Caco-2 (cell line): ENCODE data around the gene CRTAC1. TPM values are rescaled to one million over a fixed set of nuclear protein-coding genes. Genes with fewer than 3 reads are reported as not detected.

Source experiments
- BruUV-seq: library from RNA; stranded (reverse); fragments of 400-500 nt; replicated peaks from 2 replicates; lab custom pipeline; 2021; lab: Mats Ljungman, UMichigan
- CTCF ChIA-PET: fragments of 300-600 bp; sonication (Branson Sonifier 250); formaldehyde crosslinking; loops from one replicate; lab custom pipeline; 2022; ENCODE audit warnings: antibody characterized with exemption; lab: Charles Lee
- POLR2A ChIA-PET: fragments of 300-600 bp; sonication (Branson Sonifier 250); formaldehyde crosslinking; loops from one replicate; lab custom pipeline; 2022; ENCODE audit warnings: antibody characterized with exemption; lab: Charles Lee
- DNase-seq, 2 experiments: peaks; one replicate each; pipeline versions ENCODE4 v3.0.0 to v3.0.0-alpha.2; 2020 to 2022
- H3K27me3 ChIP-seq: replicated peaks from 2 replicates; pipeline ENCODE4 v1.6.0; 2011; ENCODE audit warnings: low read length; ENCODE audit not compliant: control insufficient read depth, insufficient read depth
- H3K36me3 ChIP-seq: 2 replicates; pipeline ENCODE4 v1.5.1; 2011; ENCODE audit warnings: low read length; ENCODE audit not compliant: control insufficient read depth, insufficient read depth
- H3K4me1 ChIP-seq: fragments of 250-450 bp; sonication (Bioruptor Pico); 2 replicates; pipeline ENCODE4 v1.5.1; 2020; ENCODE audit warnings: mild to moderate bottlenecking
- H3K4me3 ChIP-seq: 2 replicates; pipeline ENCODE4 v1.5.1; 2011; ENCODE audit warnings: low read depth, mild to moderate bottlenecking, control low read depth, low read length
- H3K9me3 ChIP-seq: fragments of 250-450 bp; sonication (Bioruptor Pico); 2 replicates; pipeline ENCODE4 v1.5.1; 2020; ENCODE audit warnings: mild to moderate bottlenecking, moderate library complexity
- H3K27ac Mint-ChIP-seq: one replicate; pipeline ENCODE4 v1.8.0; 2022; ENCODE audit warnings: mixed read lengths; ENCODE audit not compliant: unreplicated experiment
- H3K27me3 Mint-ChIP-seq: one replicate; pipeline ENCODE4 v1.8.0; 2022; ENCODE audit warnings: mixed read lengths; ENCODE audit not compliant: insufficient read depth, unreplicated experiment
- H3K36me3 Mint-ChIP-seq: one replicate; pipeline ENCODE4 v1.8.0; 2022; ENCODE audit warnings: mild to moderate bottlenecking, mixed read lengths; ENCODE audit not compliant: insufficient read depth, unreplicated experiment
- H3K4me1 Mint-ChIP-seq: one replicate; pipeline ENCODE4 v1.8.0; 2022; ENCODE audit warnings: low read depth, mixed read lengths; ENCODE audit not compliant: unreplicated experiment
- H3K4me3 Mint-ChIP-seq: one replicate; pipeline ENCODE4 v1.8.0; 2022; ENCODE audit warnings: mild to moderate bottlenecking, moderate library complexity, mixed read lengths; ENCODE audit not compliant: unreplicated experiment
- H3K9me3 Mint-ChIP-seq: one replicate; pipeline ENCODE4 v1.8.0; 2022; ENCODE audit warnings: mixed read lengths; ENCODE audit not compliant: unreplicated experiment
- CTCF ChIP-seq, 2 experiments: fragments of 200-600 bp in 1 of 2; IDR thresholded peaks; 1 replicate in 1 of 2; 2 replicates in 1 of 2; pipeline versions ENCODE4 v1.5.1 to v1.8.0; 2011 to 2022; ENCODE audit warnings: antibody characterized with exemption in 1 of 2, control low read depth in 1 of 2, inconsistent platforms in 1 of 2, low read depth in 1 of 2, low read length in 1 of 2, mild to moderate bottlenecking in 1 of 2, moderate library complexity in 1 of 2; ENCODE audit not compliant: insufficient read depth in 1 of 2, severe bottlenecking in 1 of 2, unreplicated experiment in 1 of 2
- intact Hi-C: fragments of 100-400 bp; cut with micrococcal nuclease; formaldehyde crosslinking; loops from one replicate; pipeline ENCODE4 v1.10.0; 2022; ENCODE audit not compliant: unreplicated experiment
- total RNA-seq: library from RNA; stranded (reverse); gene quantifications from 2 replicates; pipeline ENCODE4 v1.2.3, GENCODE V29; 2022

CRTAC1 gene
- total RNA-seq, 1 experiment from 2014 or later = not detected

- CTCF ChIA-PET = interaction anchor here (0.6 kb wide), 1 partner anchor 125 kb away, joined by 3 read pairs; no protein-coding TSS in a partner anchor
- Mint-ChIP-seq H3K36me3 (no peaks in the 10 kb centered on the region), H3K4me3 (no peak overlapping the region), H3K27ac (no peak overlapping the region), H3K9me3 (no peaks in the 10 kb centered on the region), H3K27me3 (peaks cover 18% of the 10 kb centered on the region), H3K4me1 (no peaks in the 10 kb centered on the region)
- TF ChIP-seq CTCF (IDR thresholded peaks at IDR 0.05; ENCODE audit: insufficient read depth in 1 of 2, low read depth in 1 of 2, low read length in 1 of 2, severe bottlenecking in 1 of 2, unreplicated experiment in 1 of 2) = no peak
- Histone ChIP-seq H3K9me3 (no peaks in the 10 kb centered on the region), H3K27me3 (peaks cover 1% of the 10 kb centered on the region; the same call in 1 of the 2 replicates), H3K4me1 (no peaks in the 10 kb centered on the region), H3K36me3 (no peaks in the 10 kb centered on the region), H3K4me3 (no peak overlapping the region)
- intact Hi-C loops = loop anchor here (1.0 kb wide), 3 partner anchors 128 to 396 kb away; no protein-coding TSS in a partner anchor
- BruUV-seq = no TSS peak
- POLR2A ChIA-PET = interaction anchor here (0.6 kb wide), 1 partner anchor 10 kb away, joined by 3 read pairs; no protein-coding TSS in a partner anchor
- no peak for DNase-seq
Observed at GRCh38 chr10:97913614-97914013, 116.8 kb downstream of the CRTAC1 start.

- H3K4me3 ChIP-seq = no peak overlapping the region
- no TSS peak for BruUV-seq
- POLR2A ChIA-PET = interaction anchor here (0.6 kb wide), 1 partner anchor 9 kb away, joined by 3 read pairs; no protein-coding TSS in a partner anchor
- no peak overlapping the region for H3K27ac Mint-ChIP-seq
- no peaks in the 10 kb centered on the region for H3K4me1 ChIP-seq
- CTCF ChIA-PET = no interaction called here
- DNase-seq = no peak
- no peak overlapping the region for H3K4me3 Mint-ChIP-seq
- peaks cover 15% of the 10 kb centered on the region for H3K27me3 Mint-ChIP-seq
- intact Hi-C loops = no loop called here
- no peaks in the 10 kb centered on the region for H3K36me3 Mint-ChIP-seq
- no peaks in the 10 kb centered on the region for H3K36me3 ChIP-seq
- no peaks in the 10 kb centered on the region for H3K9me3 ChIP-seq
- no peaks in the 10 kb centered on the region for H3K4me1 Mint-ChIP-seq
- H3K9me3 Mint-ChIP-seq = no peaks in the 10 kb centered on the region
- H3K27me3 ChIP-seq = peaks cover 1% of the 10 kb centered on the region; the same call in 1 of the 2 replicates
- TF ChIP-seq CTCF (IDR thresholded peaks at IDR 0.05; ENCODE audit: insufficient read depth in 1 of 2, low read depth in 1 of 2, low read length in 1 of 2, severe bottlenecking in 1 of 2, unreplicated experiment in 1 of 2) = no peak
Observed at GRCh38 chr10:97913193-97913592, 117.2 kb downstream of the CRTAC1 start.

- Mint-ChIP-seq H3K27ac (no peak overlapping the region), H3K27me3 (peaks cover 18% of the 10 kb centered on the region), H3K4me1 (no peaks in the 10 kb centered on the region), H3K9me3 (no peaks in the 10 kb centered on the region), H3K4me3 (no peak overlapping the region), H3K36me3 (no peaks in the 10 kb centered on the region)
- intact Hi-C loops = no loop called here
- Histone ChIP-seq H3K4me3 (no peak overlapping the region), H3K36me3 (no peaks in the 10 kb centered on the region), H3K9me3 (no peaks in the 10 kb centered on the region), H3K4me1 (no peaks in the 10 kb centered on the region), H3K27me3 (peaks cover 2% of the 10 kb centered on the region)
- no peak for DNase-seq
- no peak for TF ChIP-seq CTCF (IDR thresholded peaks at IDR 0.05; ENCODE audit: insufficient read depth in 1 of 2, low read depth in 1 of 2, low read length in 1 of 2, severe bottlenecking in 1 of 2, unreplicated experiment in 1 of 2)
- CTCF ChIA-PET = interaction anchor here (0.6 to 1.1 kb wide), 2 partner anchors 136 to 167 kb away, joined by 3 read pairs; no protein-coding TSS in a partner anchor
- no TSS peak for BruUV-seq
- POLR2A ChIA-PET = no interaction called here
Observed at GRCh38 chr10:97911217-97911616, 119.2 kb downstream of the CRTAC1 start.
